ENCODE data around the gene ASCL4. TPM values are rescaled to one million over a fixed set of nuclear protein-coding genes. Genes with fewer than 3 reads are reported as not detected.

Gene ASCL4
- total RNA-seq, 1 experiment from 2014 or later = not detected

Other genes starting within 250 kb of the ASCL4 start
- 61.4 and 76.0 TPM in 2 replicates for gene PWP1, start 88.9 kb upstream of the ASCL4 start, total RNA-seq (2014; rRNA removed; shearing (Covaris generic))
- gene PRDM4, start 13.6 kb upstream of the ASCL4 start, total RNA-seq (2014; rRNA removed; shearing (Covaris generic)) = 22.0 and 26.7 TPM in 2 replicates

Data from M059J (cell line).